Measurements from ENCODE around the gene CLEC3B. TPM values are rescaled to one million over a fixed set of nuclear protein-coding genes. Genes with fewer than 3 reads are reported as not detected.

CLEC3B gene
- total and polyA plus RNA-seq, 2 donors (not counting 1 experiment from before 2014, with no cell fraction given) = 56.3 to 87.2 TPM

- Histone ChIP-seq H3K27me3 (ENCODE audit: control insufficient read depth, insufficient read depth, low read length) (no peaks in the 10 kb centered on the region), H2AFZ (ENCODE audit: low read length) (no peak overlapping the region), H3K79me2 (ENCODE audit: control insufficient read depth, insufficient read depth, low read length) (no peaks in the 10 kb centered on the region), H3K4me2 (ENCODE audit: extremely low read depth, insufficient read depth, low read length) (no peak overlapping the region), H3K9ac (ENCODE audit: insufficient read depth, low read length) (no peak overlapping the region), H3K27ac (ENCODE audit: insufficient read depth, low read length) (no peak overlapping the region), H4K20me1 (ENCODE audit: control insufficient read depth, extremely low read depth, insufficient read depth, low read length) (no peaks in the 10 kb centered on the region), H3K36me3 (ENCODE audit: control insufficient read depth, insufficient read depth, low read length) (peaks cover 2% of the 10 kb centered on the region), H3K4me1 (ENCODE audit: control insufficient read depth, extremely low read depth, insufficient read depth, low read length) (no peaks in the 10 kb centered on the region), H3K4me3 (replicated peaks in 1 of 4; ENCODE audit: control extremely low read depth in 1 of 4, insufficient read depth in 1 of 4, low read depth in 3 of 4, low read length in 4 of 4) (no peak overlapping the region), H3K9me3 (ENCODE audit: control insufficient read depth, insufficient read depth, low read depth, low read length) (no peaks in the 10 kb centered on the region)
- DNase-seq (ENCODE audit: low read depth in 2 of 2) = peak in 1 of 2 donors; percentile 66
- TF ChIP-seq, protein P1, sequence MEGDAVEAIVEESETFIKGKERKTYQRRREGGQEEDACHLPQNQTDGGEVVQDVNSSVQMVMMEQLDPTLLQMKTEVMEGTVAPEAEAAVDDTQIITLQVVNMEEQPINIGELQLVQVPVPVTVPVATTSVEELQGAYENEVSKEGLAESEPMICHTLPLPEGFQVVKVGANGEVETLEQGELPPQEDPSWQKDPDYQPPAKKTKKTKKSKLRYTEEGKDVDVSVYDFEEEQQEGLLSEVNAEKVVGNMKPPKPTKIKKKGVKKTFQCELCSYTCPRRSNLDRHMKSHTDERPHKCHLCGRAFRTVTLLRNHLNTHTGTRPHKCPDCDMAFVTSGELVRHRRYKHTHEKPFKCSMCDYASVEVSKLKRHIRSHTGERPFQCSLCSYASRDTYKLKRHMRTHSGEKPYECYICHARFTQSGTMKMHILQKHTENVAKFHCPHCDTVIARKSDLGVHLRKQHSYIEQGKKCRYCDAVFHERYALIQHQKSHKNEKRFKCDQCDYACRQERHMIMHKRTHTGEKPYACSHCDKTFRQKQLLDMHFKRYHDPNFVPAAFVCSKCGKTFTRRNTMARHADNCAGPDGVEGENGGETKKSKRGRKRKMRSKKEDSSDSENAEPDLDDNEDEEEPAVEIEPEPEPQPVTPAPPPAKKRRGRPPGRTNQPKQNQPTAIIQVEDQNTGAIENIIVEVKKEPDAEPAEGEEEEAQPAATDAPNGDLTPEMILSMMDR (conservative IDR thresholded peaks at IDR 0.05 in 1 of 2, IDR thresholded peaks at IDR 0.05 in 1 of 2; ENCODE audit: low read depth in 1 of 2, low read length in 2 of 2) = peak in 1 of 2 donors; percentile 42
- no peak for TF ChIP-seq EZH2 (IDR thresholded peaks at IDR 0.05; ENCODE audit: low read length, missing control alignments)
Observed at GRCh38 chr3:45078910-45079522, 52.9 kb downstream of the CLEC3B start.

- Histone ChIP-seq H2AFZ (ENCODE audit: low read length) (no peak overlapping the region), H3K4me2 (ENCODE audit: extremely low read depth, insufficient read depth, low read length) (no peak overlapping the region), H3K27ac (ENCODE audit: insufficient read depth, low read length) (no peak overlapping the region), H3K27me3 (ENCODE audit: control insufficient read depth, insufficient read depth, low read length) (no peaks in the 10 kb centered on the region), H3K9ac (ENCODE audit: insufficient read depth, low read length) (no peak overlapping the region), H3K4me1 (ENCODE audit: control insufficient read depth, extremely low read depth, insufficient read depth, low read length) (peaks cover 2% of the 10 kb centered on the region), H3K4me3 (replicated peaks in 1 of 4; ENCODE audit: control extremely low read depth in 1 of 4, insufficient read depth in 1 of 4, low read depth in 3 of 4, low read length in 4 of 4) (no peak overlapping the region), H3K36me3 (ENCODE audit: control insufficient read depth, insufficient read depth, low read length) (peaks cover 4% of the 10 kb centered on the region), H3K79me2 (ENCODE audit: control insufficient read depth, insufficient read depth, low read length) (no peaks in the 10 kb centered on the region), H4K20me1 (ENCODE audit: control insufficient read depth, extremely low read depth, insufficient read depth, low read length) (no peaks in the 10 kb centered on the region), H3K9me3 (ENCODE audit: control insufficient read depth, insufficient read depth, low read depth, low read length) (no peaks in the 10 kb centered on the region)
- no peak for TF ChIP-seq EZH2 (IDR thresholded peaks at IDR 0.05; ENCODE audit: low read length, missing control alignments)
- TF ChIP-seq, protein P1 (conservative IDR thresholded peaks at IDR 0.05 in 1 of 2, IDR thresholded peaks at IDR 0.05 in 1 of 2; ENCODE audit: low read depth in 1 of 2, low read length in 2 of 2) = no peak
- DNase-seq (ENCODE audit: low read depth in 2 of 2) = no peak
Observed at GRCh38 chr3:45079715-45080114, 53.6 kb downstream of the CLEC3B start.

- no peak overlapping the region for H3K4me2 ChIP-seq (ENCODE audit: extremely low read depth, insufficient read depth, low read length)
- H3K4me1 ChIP-seq (ENCODE audit: control insufficient read depth, extremely low read depth, insufficient read depth, low read length) = peaks cover 8% of the 10 kb centered on the region
- H3K4me3 ChIP-seq (replicated peaks in 1 of 4; ENCODE audit: control extremely low read depth in 1 of 4, insufficient read depth in 1 of 4, low read depth in 3 of 4, low read length in 4 of 4) = no peak overlapping the region
- no peaks in the 10 kb centered on the region for H4K20me1 ChIP-seq (ENCODE audit: control insufficient read depth, extremely low read depth, insufficient read depth, low read length)
- H3K9me3 ChIP-seq (ENCODE audit: control insufficient read depth, insufficient read depth, low read depth, low read length) = no peaks in the 10 kb centered on the region
- H3K9ac ChIP-seq (ENCODE audit: insufficient read depth, low read length) = no peak overlapping the region
- no peak for DNase-seq (ENCODE audit: low read depth in 2 of 2)
- no peaks in the 10 kb centered on the region for H3K27me3 ChIP-seq (ENCODE audit: control insufficient read depth, insufficient read depth, low read length)
- H3K36me3 ChIP-seq (ENCODE audit: control insufficient read depth, insufficient read depth, low read length) = peaks cover 8% of the 10 kb centered on the region
- no peak overlapping the region for H3K27ac ChIP-seq (ENCODE audit: insufficient read depth, low read length)
- TF ChIP-seq, protein P1 (conservative IDR thresholded peaks at IDR 0.05 in 1 of 2, IDR thresholded peaks at IDR 0.05 in 1 of 2; ENCODE audit: low read depth in 1 of 2, low read length in 2 of 2) = no peak
- TF ChIP-seq EZH2 (IDR thresholded peaks at IDR 0.05; ENCODE audit: low read length, missing control alignments) = no peak
- H3K79me2 ChIP-seq (ENCODE audit: control insufficient read depth, insufficient read depth, low read length) = no peaks in the 10 kb centered on the region
- no peak overlapping the region for H2AFZ ChIP-seq (ENCODE audit: low read length)
Observed at GRCh38 chr3:45080824-45081223, 54.7 kb downstream of the CLEC3B start.

All from fibroblast of lung (primary cell).